Neural cell (in vitro differentiated cells): ENCODE data around the gene ANKRD63. TPM values are rescaled to one million over a fixed set of nuclear protein-coding genes. Genes with fewer than 3 reads are reported as not detected.

ENCODE experiments used
- H2AFZ ChIP-seq: fragments of 200-600, 300-800 bp; sonication (generic), shearing (Covaris generic); 2 replicates; pipeline ENCODE4 v1.6.0; 2014; ENCODE audit warnings: low read depth, mild to moderate bottlenecking, antibody characterized with exemption, low read length, moderate library complexity
- H3F3A ChIP-seq: fragments of 200-600 bp; shearing (Covaris generic); 2 replicates; pipeline ENCODE4 v1.6.1; 2016; ENCODE audit warnings: mild to moderate bottlenecking, moderate library complexity, mixed read lengths, antibody characterized with exemption, low read length; ENCODE audit not compliant: insufficient read depth, poor library complexity, severe bottlenecking
- H3K27ac ChIP-seq: fragments of 200-600, 300-800 bp; sonication (generic), shearing (Covaris generic); 2 replicates; pipeline ENCODE4 v1.5.1; 2014; ENCODE audit warnings: mild to moderate bottlenecking, low read length, moderate library complexity
- H3K27me3 ChIP-seq: fragments of 300-800, 200-600 bp; sonication (generic), shearing (Covaris generic); 2 replicates; pipeline ENCODE4 v1.6.0; 2014; ENCODE audit warnings: mild to moderate bottlenecking, low read depth, low read length, moderate library complexity; ENCODE audit not compliant: insufficient read depth
- H3K36me3 ChIP-seq: fragments of 300-800, 200-600 bp; sonication (generic), shearing (Covaris generic); 2 replicates; pipeline ENCODE4 v1.5.1; 2014; ENCODE audit warnings: mild to moderate bottlenecking, antibody characterized with exemption, low read length, moderate library complexity; ENCODE audit not compliant: insufficient read depth
- H3K4me2 ChIP-seq: fragments of 300-800, 200-600 bp; sonication (generic), shearing (Covaris generic); 2 replicates; pipeline ENCODE4 v1.6.0; 2014; ENCODE audit warnings: mild to moderate bottlenecking, low read length
- H3K4me3 ChIP-seq: fragments of 300-800, 200-600 bp; sonication (generic), shearing (Covaris generic); 2 replicates; pipeline ENCODE4 v1.5.1; 2014; ENCODE audit warnings: mild to moderate bottlenecking, low read length, moderate library complexity
- H3K79me2 ChIP-seq: fragments of 200-600 bp; shearing (Covaris generic); replicated peaks from 2 replicates; pipeline ENCODE4 v1.6.0; 2014; ENCODE audit warnings: mild to moderate bottlenecking, low read length, moderate library complexity; ENCODE audit not compliant: insufficient read depth
- H3K9ac ChIP-seq: fragments of 300-800, 200-600 bp; sonication (generic), shearing (Covaris generic); 2 replicates; pipeline ENCODE4 v1.6.1; 2016; ENCODE audit warnings: mild to moderate bottlenecking, low read length, mixed read lengths
- H3K9me2 ChIP-seq: fragments of 200-600 bp; shearing (Covaris generic); 2 replicates; pipeline ENCODE4 v1.6.1; 2016; ENCODE audit warnings: mild to moderate bottlenecking, low read length, mixed read lengths; ENCODE audit not compliant: insufficient read depth
- H3K9me3 ChIP-seq: fragments of 200-600, 300-800 bp; sonication (generic), shearing (Covaris generic); 2 replicates; pipeline ENCODE4 v1.6.1; 2016; ENCODE audit warnings: mild to moderate bottlenecking, mixed run types, low read length, moderate library complexity, mixed read lengths
- H4K20me1 ChIP-seq: fragments of 200-600 bp; shearing (Covaris generic); 2 replicates; pipeline ENCODE4 v1.6.1; 2016; ENCODE audit warnings: mild to moderate bottlenecking, mixed run types; ENCODE audit not compliant: insufficient read depth
- CTCF ChIP-seq: fragments of 450-650 bp; IDR thresholded peaks from 2 replicates; pipeline ENCODE4 v1.5.1; 2014; ENCODE audit warnings: antibody characterized with exemption, mild to moderate bottlenecking, moderate library complexity; ENCODE audit not compliant: poor library complexity, severe bottlenecking
- EP300 ChIP-seq: fragments of 450-650 bp; conservative IDR thresholded peaks from 2 replicates; pipeline ENCODE4 v1.6.1; 2014; ENCODE audit warnings: antibody characterized with exemption, mild to moderate bottlenecking, moderate library complexity; ENCODE audit not compliant: poor library complexity, severe bottlenecking
- EZH2 ChIP-seq: fragments of 200-600, 300-800 bp; shearing (Covaris generic), sonication (generic); IDR thresholded peaks from 2 replicates; pipeline ENCODE4 v1.6.1; 2014; ENCODE audit warnings: antibody characterized with exemption, low read length, borderline replicate concordance, mild to moderate bottlenecking; ENCODE audit not compliant: insufficient read depth, poor library complexity, severe bottlenecking
- MXI1 ChIP-seq: fragments of 450-650 bp; conservative IDR thresholded peaks from 2 replicates; pipeline ENCODE4 v1.6.1; 2014; ENCODE audit warnings: antibody characterized with exemption, mild to moderate bottlenecking; ENCODE audit not compliant: poor library complexity, severe bottlenecking
- POLR2AphosphoS5 ChIP-seq: IDR thresholded peaks from 2 replicates; pipeline ENCODE4 v1.6.1; 2012
- RAD21 ChIP-seq: fragments of 450-650 bp; conservative IDR thresholded peaks from 2 replicates; pipeline ENCODE4 v1.6.1; 2014; ENCODE audit warnings: antibody characterized with exemption, mild to moderate bottlenecking, moderate library complexity
- REST ChIP-seq: IDR thresholded peaks from 2 replicates; pipeline ENCODE4 v1.6.1; 2012; ENCODE audit warnings: borderline replicate concordance
- SMC3 ChIP-seq: fragments of 450-650 bp; conservative IDR thresholded peaks from 2 replicates; pipeline ENCODE4 v1.6.1; 2014; ENCODE audit warnings: antibody characterized with exemption, mild to moderate bottlenecking, moderate library complexity; ENCODE audit not compliant: poor library complexity
- TAF1 ChIP-seq: IDR thresholded peaks from 2 replicates; pipeline ENCODE4 v1.6.1; 2012; ENCODE audit warnings: low read depth
- polyA plus RNA-seq: library from polyadenylated mRNA; depleted of rRNA; stranded (reverse); fragments of >200 nt; gene quantifications from 2 replicates; pipeline ENCODE4 v1.2.3, GENCODE V29; 2014

ANKRD63 gene
- polyA plus RNA-seq, 1 donor from 2014 or later = 2.1 TPM

GRCh38 chr15:40332113-40332781 is 49.4 kb upstream of the ANKRD63 start:
- Histone ChIP-seq H3K9ac (no peak overlapping the region), H2AFZ (no peak overlapping the region), H3K4me2 (no peak overlapping the region), H3F3A (no peaks in the 10 kb centered on the region), H3K79me2 (no peaks in the 10 kb centered on the region), H3K27me3 (no peaks in the 10 kb centered on the region), H3K9me2 (no peaks in the 10 kb centered on the region), H3K36me3 (no peaks in the 10 kb centered on the region), H4K20me1 (no peaks in the 10 kb centered on the region), H3K27ac (no peak overlapping the region), H3K9me3 (no peaks in the 10 kb centered on the region), H3K4me3 (no peak overlapping the region)
- no peak for TF ChIP-seq CTCF
- TF ChIP-seq REST = no peak
- TF ChIP-seq MXI1 = no peak
- TF ChIP-seq TAF1 = no peak
- TF ChIP-seq EP300 = no peak
- TF ChIP-seq SMC3 = no peak
- no peak for TF ChIP-seq EZH2
- TF ChIP-seq POLR2AphosphoS5 = no peak
- TF ChIP-seq RAD21 = no peak

DNA sequence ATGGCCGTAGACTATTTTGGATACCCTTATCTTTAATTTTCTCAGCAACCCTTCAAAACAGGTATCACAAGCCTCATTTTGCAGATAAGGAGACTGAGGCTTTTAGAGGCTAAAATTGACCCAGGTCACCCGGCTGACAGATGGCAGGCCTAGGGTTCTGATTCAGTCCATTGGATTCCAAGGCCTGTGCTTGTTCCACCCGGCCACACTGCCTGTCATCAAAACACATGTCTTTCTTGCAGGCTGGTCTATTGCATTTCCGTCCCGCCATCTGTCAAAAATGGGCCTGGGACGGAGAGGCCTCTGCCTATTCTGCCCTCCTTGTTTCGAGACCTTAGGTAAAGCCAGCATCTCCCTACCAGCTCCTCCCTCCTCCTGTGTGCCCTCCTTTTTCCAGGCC is 48.8 kb upstream of the ANKRD63 start:
- no peak overlapping the region for H3K4me3 ChIP-seq
- H3K4me2 ChIP-seq = no peak overlapping the region
- no peaks in the 10 kb centered on the region for H3K79me2 ChIP-seq
- H4K20me1 ChIP-seq = no peaks in the 10 kb centered on the region
- no peaks in the 10 kb centered on the region for H3F3A ChIP-seq
- H3K27me3 ChIP-seq = no peaks in the 10 kb centered on the region
- no peaks in the 10 kb centered on the region for H3K9me2 ChIP-seq
- TF ChIP-seq REST = no peak
- no peaks in the 10 kb centered on the region for H3K36me3 ChIP-seq
- no peak overlapping the region for H3K27ac ChIP-seq
- no peak overlapping the region for H3K9ac ChIP-seq
- no peaks in the 10 kb centered on the region for H3K9me3 ChIP-seq
- no peak overlapping the region for H2AFZ ChIP-seq
